GM12875 (cell line): ENCODE measurements around the gene PLA2G4E.

ENCODE experiments used
- H3K4me3 ChIP-seq: one replicate; pipeline ENCODE4 v1.5.1; 2011; ENCODE audit warnings: low read depth, low read length, control low read depth
- TF ChIP-seq, protein P1 (sequence below): IDR thresholded peaks from 2 replicates; pipeline ENCODE4 v1.5.1; 2011; ENCODE audit warnings: low read depth, mild to moderate bottlenecking, control low read depth, inconsistent platforms, low read length, moderate library complexity, borderline replicate concordance; ENCODE audit not compliant: insufficient read depth

Gene PLA2G4E

DNA sequence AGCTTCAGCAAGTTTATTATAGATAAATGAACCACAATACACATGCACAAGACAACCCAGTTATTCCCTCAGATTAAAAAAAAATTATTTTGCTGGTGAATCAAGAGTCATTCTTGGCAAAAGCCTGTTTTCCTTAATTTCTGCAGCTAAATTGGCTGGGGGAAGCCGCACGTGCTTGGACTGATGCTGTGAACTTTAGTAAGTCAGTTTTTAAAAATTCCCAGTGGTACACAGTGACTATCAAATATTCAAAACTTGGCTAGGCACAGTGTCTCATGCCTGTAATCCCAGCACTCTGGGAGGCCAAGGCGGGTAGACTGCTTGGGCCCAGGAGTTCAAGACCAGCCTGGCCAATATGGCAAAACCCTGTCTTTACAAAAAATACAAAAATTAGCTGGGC, 72.4 kb downstream of the PLA2G4E start:
- no peak overlapping the region for H3K4me3 ChIP-seq
- TF ChIP-seq, protein P1, sequence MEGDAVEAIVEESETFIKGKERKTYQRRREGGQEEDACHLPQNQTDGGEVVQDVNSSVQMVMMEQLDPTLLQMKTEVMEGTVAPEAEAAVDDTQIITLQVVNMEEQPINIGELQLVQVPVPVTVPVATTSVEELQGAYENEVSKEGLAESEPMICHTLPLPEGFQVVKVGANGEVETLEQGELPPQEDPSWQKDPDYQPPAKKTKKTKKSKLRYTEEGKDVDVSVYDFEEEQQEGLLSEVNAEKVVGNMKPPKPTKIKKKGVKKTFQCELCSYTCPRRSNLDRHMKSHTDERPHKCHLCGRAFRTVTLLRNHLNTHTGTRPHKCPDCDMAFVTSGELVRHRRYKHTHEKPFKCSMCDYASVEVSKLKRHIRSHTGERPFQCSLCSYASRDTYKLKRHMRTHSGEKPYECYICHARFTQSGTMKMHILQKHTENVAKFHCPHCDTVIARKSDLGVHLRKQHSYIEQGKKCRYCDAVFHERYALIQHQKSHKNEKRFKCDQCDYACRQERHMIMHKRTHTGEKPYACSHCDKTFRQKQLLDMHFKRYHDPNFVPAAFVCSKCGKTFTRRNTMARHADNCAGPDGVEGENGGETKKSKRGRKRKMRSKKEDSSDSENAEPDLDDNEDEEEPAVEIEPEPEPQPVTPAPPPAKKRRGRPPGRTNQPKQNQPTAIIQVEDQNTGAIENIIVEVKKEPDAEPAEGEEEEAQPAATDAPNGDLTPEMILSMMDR: no peak

DNA sequence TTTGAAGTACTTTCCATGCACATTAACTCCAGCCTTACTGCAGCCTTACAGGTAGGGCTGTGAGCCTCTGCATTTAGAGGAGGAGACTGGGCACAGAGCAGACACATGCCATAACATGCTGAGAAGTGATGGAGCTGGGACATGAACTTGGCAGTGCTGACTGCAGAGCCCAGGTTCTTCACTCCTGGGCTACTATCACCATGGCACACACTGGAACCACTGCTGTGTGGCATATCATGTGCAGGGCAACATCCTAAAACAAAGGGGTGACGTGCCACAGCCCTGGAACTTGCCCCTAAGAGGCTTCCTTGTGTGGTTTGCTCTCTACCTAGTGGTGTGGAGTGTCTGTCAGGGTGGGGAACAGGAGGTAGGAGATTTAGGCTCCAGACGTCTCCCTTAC, 73.9 kb downstream of the PLA2G4E start:
- TF ChIP-seq, protein P1: no peak
- no peak overlapping the region for H3K4me3 ChIP-seq

DNA sequence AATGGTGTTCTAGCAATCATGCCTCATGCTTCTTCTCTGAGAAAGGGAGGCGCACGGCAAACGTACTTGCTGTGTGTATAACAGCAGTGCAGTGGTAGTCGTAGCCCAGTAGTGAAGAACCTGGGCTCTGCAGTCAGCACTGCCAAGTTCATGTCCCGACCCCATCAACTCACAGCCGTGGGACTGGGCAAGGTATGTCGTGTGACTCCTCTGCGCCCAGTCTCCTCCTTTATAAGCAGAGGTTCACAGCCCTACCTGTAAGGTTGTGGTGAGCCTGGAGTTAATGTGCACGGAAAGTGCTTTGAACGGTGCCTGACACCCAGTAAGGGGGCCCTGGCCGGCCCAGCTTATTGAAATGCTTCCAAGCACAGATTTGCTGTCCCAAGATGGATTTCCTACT, 75.1 kb downstream of the PLA2G4E start:
- TF ChIP-seq, protein P1: no peak
- H3K4me3 ChIP-seq: no peak overlapping the region

DNA sequence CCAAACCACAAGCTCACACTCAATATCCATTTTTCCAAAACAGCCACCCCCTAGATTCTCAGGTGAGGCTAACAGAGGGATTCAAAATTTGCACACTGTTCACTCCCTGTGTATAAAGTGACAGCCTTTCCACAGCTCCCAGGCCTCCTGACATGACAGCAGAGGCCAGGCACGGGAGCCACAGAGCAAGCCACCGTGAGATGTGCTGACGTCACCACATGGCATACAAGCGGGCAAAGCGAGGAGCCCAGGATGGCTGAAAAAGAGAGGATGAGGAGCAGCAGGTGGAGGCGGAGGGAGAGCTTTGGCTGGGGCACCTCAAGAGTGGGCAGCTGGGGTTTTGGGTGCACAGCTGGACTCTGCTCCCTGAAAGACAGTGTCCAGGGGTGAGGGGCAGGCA, 75.6 kb downstream of the PLA2G4E start:
- TF ChIP-seq, protein P1: no peak
- no peak overlapping the region for H3K4me3 ChIP-seq

DNA sequence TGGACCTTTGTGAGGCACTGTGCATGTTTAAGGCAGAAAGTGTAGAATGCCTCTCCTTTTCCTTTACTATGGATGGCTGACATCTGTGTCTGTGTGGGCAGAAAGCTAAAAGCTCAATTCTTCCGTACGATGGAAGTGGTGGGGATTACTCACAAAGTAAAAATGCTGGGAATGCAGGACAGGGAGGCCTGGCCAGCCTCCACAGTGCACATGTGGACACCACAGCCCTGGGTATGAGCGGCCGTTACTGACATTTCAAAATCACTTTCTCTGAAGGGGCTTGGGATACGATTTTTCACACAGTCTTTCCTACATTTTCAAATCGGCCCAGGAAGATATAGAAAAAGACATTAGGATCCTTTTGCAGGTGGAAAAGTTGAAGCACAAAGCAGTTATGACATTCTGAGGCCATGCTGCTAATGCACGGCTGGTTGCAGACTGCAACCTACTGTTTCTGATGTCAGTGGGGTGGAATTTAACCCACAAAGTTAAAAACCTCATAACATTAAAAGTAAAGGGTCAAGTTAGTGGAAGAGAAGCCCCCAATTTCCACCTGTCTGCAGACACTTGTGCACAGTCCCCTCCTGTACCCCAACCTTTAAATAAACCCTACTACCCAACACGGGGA, 76.4 kb downstream of the PLA2G4E start:
- no peak overlapping the region for H3K4me3 ChIP-seq
- TF ChIP-seq, protein P1: no peak

DNA sequence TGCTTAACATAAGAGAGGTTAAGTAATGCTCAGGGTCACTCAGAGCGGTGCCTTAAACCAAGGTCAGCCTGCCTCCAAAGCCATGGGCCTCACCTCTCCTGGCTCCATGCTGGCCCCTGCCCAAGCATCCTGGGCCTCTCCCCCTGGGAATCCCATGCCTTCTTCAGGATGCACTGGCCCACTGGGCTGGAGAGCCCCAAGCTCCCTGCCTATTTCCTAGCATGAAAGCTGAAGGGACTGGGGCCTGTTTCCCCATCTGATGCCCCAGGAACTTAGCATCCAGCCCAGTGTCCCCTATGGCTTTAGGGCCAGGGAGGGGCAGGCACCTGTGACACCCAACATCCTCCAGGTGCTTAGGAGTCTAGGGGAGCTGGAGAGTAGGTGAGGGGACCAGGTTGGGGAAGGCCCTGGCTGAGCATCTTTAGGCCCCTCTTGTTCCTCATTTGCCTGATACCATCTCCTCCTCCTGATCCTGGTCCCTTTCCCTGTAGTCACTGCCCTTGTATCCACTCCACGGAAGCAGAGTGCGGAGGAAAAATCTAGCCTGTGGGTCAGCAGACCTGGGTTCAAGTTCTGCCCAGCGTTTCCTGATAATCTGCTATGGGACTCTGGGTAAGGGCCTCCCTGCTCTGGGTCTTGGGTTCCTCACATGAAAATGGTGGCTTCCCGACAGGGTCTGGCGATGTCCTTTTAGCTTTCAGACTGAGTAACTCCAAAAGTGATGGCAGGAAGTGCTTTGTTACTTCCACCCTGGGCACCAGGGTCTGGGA, 77.1 kb downstream of the PLA2G4E start:
- H3K4me3 ChIP-seq: no peak overlapping the region
- TF ChIP-seq, protein P1: no peak

DNA sequence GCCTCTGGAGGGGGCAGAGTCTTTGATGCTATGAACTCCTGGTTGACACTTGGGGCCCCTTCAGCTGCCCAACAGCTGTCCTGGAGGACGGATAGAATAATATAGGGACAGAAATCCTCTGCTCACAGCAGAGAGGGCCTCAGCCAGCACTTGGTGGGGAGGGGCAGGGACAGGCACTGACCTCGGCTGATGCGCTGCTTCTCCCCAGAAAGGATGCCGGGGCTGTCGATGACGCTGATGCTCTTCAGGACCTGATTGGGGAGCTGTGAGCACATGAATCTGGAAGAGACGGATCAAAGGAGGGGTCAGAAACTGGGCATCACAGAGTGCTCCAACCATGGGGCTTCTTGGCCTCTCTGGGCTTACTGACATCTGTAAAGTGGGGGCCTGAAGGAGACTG, 78.0 kb downstream of the PLA2G4E start:
- no peak overlapping the region for H3K4me3 ChIP-seq
- TF ChIP-seq, protein P1: no peak
